ENCODE data around the gene MED13L.
"Not testable (repeated sequence)": the region's sequence is repeated elsewhere in the genome, so short reads cannot be mapped to it uniquely, and the experiment has no call there.

The MED13L gene

GRCh38 chr12:116241157-116241759 lies 36.2 kb downstream of the MED13L start:
- Histone ChIP-seq H3K4me3 (ENCODE audit: insufficient read depth, low read length, poor library complexity, severe bottlenecking) (no peak overlapping the region), H3K79me2 (ENCODE audit: insufficient read depth, low read length) (peaks cover 27% of the 10 kb centered on the region)

DNA sequence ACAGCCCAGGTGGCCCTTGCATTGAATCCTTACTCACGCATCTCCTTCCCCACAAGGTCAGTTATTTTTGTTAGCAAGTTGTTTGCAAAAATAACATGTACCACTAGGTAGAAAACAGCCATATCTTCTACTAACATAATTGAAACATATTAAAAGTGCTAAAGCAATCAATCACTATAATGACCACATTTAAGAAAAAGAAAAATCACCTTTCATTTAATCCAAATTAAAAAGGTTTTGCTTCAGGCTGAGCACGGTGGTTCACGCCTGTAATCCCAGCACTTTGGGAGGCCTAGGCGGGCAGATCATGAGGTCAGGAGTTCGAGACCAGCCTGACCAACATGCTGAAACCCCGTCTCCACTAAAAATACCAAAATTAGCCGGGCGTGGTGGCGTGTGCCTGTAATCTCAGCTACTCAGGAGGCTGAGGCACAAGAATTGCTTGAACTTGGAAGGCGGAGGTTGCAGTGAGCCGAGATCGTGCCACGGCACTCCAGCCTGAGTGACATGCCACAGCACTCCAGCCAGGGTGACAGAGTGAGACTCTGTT lies 38.8 kb downstream of the MED13L start:
- H3K27me3 ChIP-seq (ENCODE audit: low read length); H2AFZ ChIP-seq (ENCODE audit: low read depth, low read length, severe bottlenecking); H3K4me3 ChIP-seq (ENCODE audit: insufficient read depth, low read length, poor library complexity, severe bottlenecking); H3K9me3 ChIP-seq (ENCODE audit: insufficient read depth, low read length); H4K20me1 ChIP-seq (ENCODE audit: low read depth, low read length); H3K4me2 ChIP-seq (ENCODE audit: low read depth, low read length, poor library complexity, severe bottlenecking); H3K36me3 ChIP-seq (ENCODE audit: low read length); H3K27ac ChIP-seq (ENCODE audit: low read depth, low read length); H3K9ac ChIP-seq (ENCODE audit: low read length); H3K9me2 ChIP-seq (replicated peaks; ENCODE audit: insufficient read depth, low read length): not testable (repeated sequence)
- peaks cover 15% of the 10 kb centered on the region; the same call in 1 of the 2 replicates for H3K79me2 ChIP-seq (ENCODE audit: insufficient read depth, low read length)
- peaks cover 13% of the 10 kb centered on the region; the same call in 1 of the 2 replicates for H3F3A ChIP-seq (ENCODE audit: insufficient read depth)

More at GRCh38 chr12:116241157-116241759, 36.2 kb downstream of the MED13L start:
- H3K27ac ChIP-seq (ENCODE audit: low read depth, low read length), result no peak overlapping the region
- 0 out of 2 replicates have a peak, but pooled peaks cover 9% of the 10 kb centered on the region for H3F3A ChIP-seq (ENCODE audit: insufficient read depth)
- no peak overlapping the region for H3K9ac ChIP-seq (ENCODE audit: low read length)
- H3K9me2 ChIP-seq (replicated peaks; ENCODE audit: insufficient read depth, low read length), result no peaks in the 10 kb centered on the region
- H3K9me3 ChIP-seq (ENCODE audit: insufficient read depth, low read length), result no peaks in the 10 kb centered on the region
- no peak for TF ChIP-seq EZH2phosphoT487 (conservative IDR thresholded peaks at IDR 0.05; ENCODE audit: low read length)
- TF ChIP-seq, protein P1, sequence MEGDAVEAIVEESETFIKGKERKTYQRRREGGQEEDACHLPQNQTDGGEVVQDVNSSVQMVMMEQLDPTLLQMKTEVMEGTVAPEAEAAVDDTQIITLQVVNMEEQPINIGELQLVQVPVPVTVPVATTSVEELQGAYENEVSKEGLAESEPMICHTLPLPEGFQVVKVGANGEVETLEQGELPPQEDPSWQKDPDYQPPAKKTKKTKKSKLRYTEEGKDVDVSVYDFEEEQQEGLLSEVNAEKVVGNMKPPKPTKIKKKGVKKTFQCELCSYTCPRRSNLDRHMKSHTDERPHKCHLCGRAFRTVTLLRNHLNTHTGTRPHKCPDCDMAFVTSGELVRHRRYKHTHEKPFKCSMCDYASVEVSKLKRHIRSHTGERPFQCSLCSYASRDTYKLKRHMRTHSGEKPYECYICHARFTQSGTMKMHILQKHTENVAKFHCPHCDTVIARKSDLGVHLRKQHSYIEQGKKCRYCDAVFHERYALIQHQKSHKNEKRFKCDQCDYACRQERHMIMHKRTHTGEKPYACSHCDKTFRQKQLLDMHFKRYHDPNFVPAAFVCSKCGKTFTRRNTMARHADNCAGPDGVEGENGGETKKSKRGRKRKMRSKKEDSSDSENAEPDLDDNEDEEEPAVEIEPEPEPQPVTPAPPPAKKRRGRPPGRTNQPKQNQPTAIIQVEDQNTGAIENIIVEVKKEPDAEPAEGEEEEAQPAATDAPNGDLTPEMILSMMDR (IDR thresholded peaks at IDR 0.05; ENCODE audit: insufficient read depth, low read length, poor library complexity, severe bottlenecking), result no peak
- no peaks in the 10 kb centered on the region for H3K36me3 ChIP-seq (ENCODE audit: low read length)
- H4K20me1 ChIP-seq (ENCODE audit: low read depth, low read length), result peaks cover 26% of the 10 kb centered on the region
- H3K27me3 ChIP-seq (ENCODE audit: low read length), result no peaks in the 10 kb centered on the region
- H2AFZ ChIP-seq (ENCODE audit: low read depth, low read length, severe bottlenecking), result no peak overlapping the region
- H3K4me2 ChIP-seq (ENCODE audit: low read depth, low read length, poor library complexity, severe bottlenecking), result no peak overlapping the region

DNA sequence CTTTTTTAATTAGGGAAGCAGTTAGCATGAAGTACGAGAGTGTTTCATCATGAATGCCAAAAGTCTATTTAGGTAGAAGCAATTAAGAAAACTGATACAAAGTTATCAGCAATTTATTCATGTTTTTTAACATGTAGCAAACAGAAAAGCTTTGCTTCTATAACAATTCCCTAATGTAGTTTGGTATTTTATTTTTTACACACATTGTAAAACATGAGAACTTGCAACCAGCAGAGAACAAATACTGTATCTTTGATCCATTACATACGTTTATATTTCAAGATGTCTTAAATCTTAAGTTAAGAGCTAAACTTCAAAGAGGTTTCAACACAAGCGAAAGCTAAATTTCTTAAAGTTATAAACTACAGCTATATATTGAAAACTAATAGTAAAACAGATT lies 39.3 kb downstream of the MED13L start:
- no peak for TF ChIP-seq EZH2phosphoT487 (conservative IDR thresholded peaks at IDR 0.05; ENCODE audit: low read length)
- TF ChIP-seq, protein P1 (IDR thresholded peaks at IDR 0.05; ENCODE audit: insufficient read depth, low read length, poor library complexity, severe bottlenecking), result no peak
- no peak overlapping the region for H3K4me2 ChIP-seq (ENCODE audit: low read depth, low read length, poor library complexity, severe bottlenecking)
- no peak overlapping the region for H3K9ac ChIP-seq (ENCODE audit: low read length)
- peaks cover 9% of the 10 kb centered on the region for H4K20me1 ChIP-seq (ENCODE audit: low read depth, low read length)
- no peaks in the 10 kb centered on the region for H3K9me2 ChIP-seq (replicated peaks; ENCODE audit: insufficient read depth, low read length)
- no peak overlapping the region for H3K27ac ChIP-seq (ENCODE audit: low read depth, low read length)
- H3K79me2 ChIP-seq (ENCODE audit: insufficient read depth, low read length), result peaks cover 14% of the 10 kb centered on the region; the same call in 1 of the 2 replicates
- no peak overlapping the region for H2AFZ ChIP-seq (ENCODE audit: low read depth, low read length, severe bottlenecking)
- no peaks in the 10 kb centered on the region for H3K36me3 ChIP-seq (ENCODE audit: low read length)
- H3K4me3 ChIP-seq (ENCODE audit: insufficient read depth, low read length, poor library complexity, severe bottlenecking), result no peak overlapping the region
- H3K27me3 ChIP-seq (ENCODE audit: low read length), result no peaks in the 10 kb centered on the region
- H3K9me3 ChIP-seq (ENCODE audit: insufficient read depth, low read length), result no peaks in the 10 kb centered on the region
- peaks cover 13% of the 10 kb centered on the region; the same call in 1 of the 2 replicates for H3F3A ChIP-seq (ENCODE audit: insufficient read depth)

DNA sequence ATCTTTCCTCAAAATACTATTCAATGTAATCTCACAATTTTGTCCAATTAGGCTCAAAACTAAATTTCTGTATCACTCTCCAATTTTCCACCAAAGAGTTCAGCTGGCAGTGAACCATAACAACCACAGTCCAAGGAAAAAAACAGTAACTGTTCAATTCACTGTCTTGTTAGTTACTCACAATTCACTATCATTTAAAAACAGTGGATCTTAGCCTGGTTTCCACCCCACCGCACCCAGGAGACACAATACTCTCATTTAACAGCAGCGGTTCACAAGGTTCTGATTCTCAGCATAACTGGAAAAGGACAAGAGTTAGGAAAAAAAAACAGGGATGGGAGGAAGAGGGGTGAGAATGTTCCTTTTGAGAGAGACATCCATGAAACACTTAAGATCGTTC lies 40.5 kb downstream of the MED13L start:
- Histone ChIP-seq H3K9me3 (ENCODE audit: insufficient read depth, low read length) (no peaks in the 10 kb centered on the region), H3K27me3 (ENCODE audit: low read length) (no peaks in the 10 kb centered on the region), H3K79me2 (ENCODE audit: insufficient read depth, low read length) (peaks cover 5% of the 10 kb centered on the region; the same call in 1 of the 2 replicates), H3K4me2 (ENCODE audit: low read depth, low read length, poor library complexity, severe bottlenecking) (no peak overlapping the region), H4K20me1 (ENCODE audit: low read depth, low read length) (peaks cover 5% of the 10 kb centered on the region; the same call in 1 of the 2 replicates), H2AFZ (ENCODE audit: low read depth, low read length, severe bottlenecking) (no peak overlapping the region), H3K9ac (ENCODE audit: low read length) (no peak overlapping the region), H3K9me2 (replicated peaks; ENCODE audit: insufficient read depth, low read length) (no peaks in the 10 kb centered on the region), H3K27ac (ENCODE audit: low read depth, low read length) (no peak overlapping the region), H3K36me3 (ENCODE audit: low read length) (no peaks in the 10 kb centered on the region), H3K4me3 (ENCODE audit: insufficient read depth, low read length, poor library complexity, severe bottlenecking) (no peak overlapping the region), H3F3A (ENCODE audit: insufficient read depth) (peaks cover 13% of the 10 kb centered on the region; the same call in 1 of the 2 replicates)
- TF ChIP-seq, protein P1 (IDR thresholded peaks at IDR 0.05; ENCODE audit: insufficient read depth, low read length, poor library complexity, severe bottlenecking), result no peak
- no peak for TF ChIP-seq EZH2phosphoT487 (conservative IDR thresholded peaks at IDR 0.05; ENCODE audit: low read length)

Measured in SU-DHL-6 (cell line).